NK-92 (cell line): Measurements from ENCODE around the gene ACTL6B.

Source experiments
- DNase-seq: peaks from one replicate; lab custom pipeline; 2025; ENCODE audit not compliant: unreplicated experiment; lab: John Stamatoyannopoulos, UW

ACTL6B gene

DNA sequence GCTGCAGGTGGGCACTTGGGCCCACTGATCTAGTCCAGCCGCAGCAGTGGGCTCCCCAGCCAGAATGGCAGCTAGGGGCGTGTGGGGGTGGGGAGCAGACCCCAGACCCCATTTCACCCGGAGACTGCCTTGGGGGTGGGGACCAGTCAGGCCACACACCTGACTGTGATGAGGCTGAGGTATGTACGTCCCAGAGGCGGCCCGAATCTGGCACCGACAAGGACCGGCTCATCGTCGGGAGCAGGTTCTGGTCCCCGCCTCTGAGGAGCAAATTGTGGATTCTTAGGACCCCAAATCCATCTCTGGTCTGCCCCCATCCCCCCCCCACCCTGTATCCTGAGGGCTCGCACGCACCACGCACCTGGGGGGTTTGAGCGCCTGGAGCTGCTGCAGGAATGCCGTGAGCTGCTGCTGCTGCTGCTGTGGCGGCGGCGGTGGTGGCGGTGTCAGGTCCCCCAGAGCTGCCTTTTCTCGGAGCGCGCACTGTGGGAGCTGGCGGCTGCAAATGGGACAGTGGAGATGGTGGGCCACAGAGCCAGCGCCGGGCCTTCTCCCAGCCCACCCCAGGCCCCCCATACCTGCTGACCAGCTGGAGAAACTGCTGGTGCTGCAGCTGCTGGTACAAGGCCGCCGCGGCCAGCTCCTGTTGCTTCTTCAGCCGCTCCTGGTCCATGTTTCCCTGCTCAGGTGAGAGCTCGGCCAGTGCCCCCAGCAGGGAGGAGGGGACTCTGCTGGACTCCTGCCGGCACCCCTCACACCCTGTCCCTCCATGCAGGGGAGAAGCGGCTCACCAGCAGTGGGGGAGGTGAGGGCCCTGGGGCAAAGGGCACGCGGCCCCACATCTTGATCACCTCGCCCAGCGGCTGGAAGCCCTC, 27.6 kb upstream of the ACTL6B start:
- no peak for DNase-seq

DNA sequence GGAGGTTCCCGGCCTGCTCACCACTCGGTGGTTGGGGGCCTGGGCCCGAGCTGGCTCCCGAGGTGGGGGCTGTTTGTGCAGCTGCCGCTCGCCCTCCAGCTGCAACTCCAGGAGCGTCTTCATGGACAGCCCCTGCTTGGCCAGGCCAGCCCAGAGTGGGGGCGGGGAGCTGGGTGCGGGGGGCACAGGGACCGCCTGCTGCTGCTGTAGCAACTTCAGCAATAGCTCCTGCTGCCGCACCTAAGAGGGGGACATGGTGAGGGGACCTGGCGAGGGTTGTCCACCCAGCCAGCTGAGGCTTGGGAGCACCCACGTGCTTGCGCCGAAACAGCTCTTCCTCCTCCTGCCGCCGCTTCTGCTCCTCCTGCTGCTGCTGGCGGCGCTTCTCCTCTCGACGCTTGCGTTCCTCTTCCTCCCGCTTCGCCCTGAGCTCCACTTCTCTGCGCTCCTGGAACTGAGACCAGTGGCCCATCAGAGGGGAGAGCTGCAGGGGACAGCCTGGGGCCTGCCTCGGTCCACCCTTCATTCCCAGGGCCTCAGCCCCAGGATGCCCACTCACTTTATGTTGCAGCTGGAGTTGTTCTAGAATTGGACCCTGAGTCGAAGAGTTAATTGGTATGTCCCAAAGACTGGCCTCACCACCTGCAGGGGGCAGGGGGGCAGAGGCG, 26.9 kb upstream of the ACTL6B start:
- no peak for DNase-seq

DNA sequence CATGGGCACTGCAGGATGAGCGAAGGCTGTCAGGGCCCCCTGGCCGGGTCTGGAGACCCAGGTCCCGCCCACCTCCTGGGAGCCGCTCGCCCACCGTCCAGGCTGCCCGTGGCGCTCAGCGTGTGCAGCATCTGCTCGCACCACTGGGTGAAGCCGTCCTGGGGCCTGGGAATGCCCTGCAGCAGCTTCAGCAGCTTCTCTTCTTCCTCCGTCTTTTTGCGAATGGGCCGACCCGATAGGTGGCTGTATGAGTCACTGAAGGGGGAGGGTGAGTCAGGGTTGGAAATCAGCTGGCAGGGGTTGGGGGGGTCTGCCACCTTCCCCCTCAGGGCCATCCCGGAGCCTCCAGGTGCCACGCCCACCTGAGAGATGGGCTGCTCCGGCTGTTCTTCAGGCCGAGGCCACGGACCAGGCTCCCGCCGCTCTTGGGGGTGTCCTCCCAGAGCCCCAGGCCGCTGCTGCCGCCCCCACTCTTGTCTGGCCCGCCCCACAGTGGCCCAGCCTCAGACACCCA, 26.0 kb upstream of the ACTL6B start:
- no peak for DNase-seq

DNA sequence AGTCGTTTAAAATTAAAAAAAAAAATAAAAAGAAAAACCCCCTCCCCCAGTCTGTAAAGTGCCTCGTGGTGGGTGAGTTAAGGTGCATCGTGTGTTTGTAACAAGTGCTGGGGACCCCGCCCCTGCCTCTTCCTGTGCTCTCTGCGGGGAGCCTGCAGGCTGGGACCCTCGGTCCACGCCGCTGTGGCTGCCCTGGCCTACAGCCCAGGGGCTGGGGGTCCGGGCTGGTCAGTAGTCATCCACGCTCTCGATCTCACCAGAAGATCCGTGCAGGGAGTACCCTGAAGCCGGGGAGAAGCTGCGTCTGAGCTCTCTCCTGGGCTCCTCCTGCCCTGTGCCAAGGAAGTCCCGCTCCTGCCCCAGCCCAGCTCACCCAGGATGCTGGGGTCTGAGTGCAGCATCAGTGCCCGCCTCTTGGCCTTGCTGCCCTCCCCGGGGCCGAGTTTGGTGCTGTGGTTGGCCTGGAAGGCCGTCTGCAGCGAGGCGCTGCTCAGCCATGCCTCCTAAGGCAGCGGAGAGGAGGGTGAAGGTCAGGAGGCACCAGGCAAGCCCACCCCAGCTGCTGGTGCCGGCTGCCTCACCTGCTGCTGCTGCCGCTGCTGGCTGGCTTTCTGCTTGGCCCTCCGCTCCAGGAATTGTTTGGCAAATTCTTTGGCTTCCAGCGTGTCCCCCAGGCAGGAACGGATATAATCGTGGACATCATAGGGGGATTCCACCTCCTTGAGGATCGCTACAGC, 25.4 kb upstream of the ACTL6B start:
- DNase-seq = no peak

DNA sequence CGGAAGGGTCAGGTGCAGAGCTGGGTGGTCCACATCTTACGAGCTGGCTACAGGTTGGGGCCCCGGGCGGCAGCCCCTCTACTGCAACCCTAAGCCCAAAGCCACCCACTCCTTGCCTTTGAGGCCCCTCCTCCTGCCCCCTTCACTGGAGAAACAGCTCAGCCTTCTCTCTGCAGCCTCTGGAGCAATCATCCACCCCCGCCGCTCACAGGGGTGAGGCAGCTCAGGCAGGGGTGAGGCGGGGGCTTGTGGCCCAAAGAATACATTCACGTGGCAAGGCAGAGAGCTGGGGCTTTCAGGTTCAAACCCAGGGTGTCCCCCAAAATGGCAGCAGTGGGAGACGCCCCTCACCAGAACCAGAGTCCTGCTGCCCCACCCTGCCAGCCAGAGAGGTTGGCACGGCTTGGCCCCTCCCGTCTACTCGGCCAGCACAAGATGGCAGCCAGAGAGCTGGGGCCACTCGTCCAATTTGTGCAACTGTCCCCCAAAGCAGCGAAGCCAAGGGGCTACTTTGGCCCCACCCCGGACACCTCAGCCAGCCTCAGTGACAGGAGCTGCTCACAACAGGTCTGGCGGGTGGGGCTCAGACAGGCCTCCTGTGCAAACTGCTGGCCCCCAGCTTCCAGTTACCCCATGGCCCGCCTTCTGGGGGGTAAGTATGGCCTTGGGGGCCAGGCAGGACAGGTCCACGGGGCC, 24.5 kb upstream of the ACTL6B start:
- no peak for DNase-seq

DNA sequence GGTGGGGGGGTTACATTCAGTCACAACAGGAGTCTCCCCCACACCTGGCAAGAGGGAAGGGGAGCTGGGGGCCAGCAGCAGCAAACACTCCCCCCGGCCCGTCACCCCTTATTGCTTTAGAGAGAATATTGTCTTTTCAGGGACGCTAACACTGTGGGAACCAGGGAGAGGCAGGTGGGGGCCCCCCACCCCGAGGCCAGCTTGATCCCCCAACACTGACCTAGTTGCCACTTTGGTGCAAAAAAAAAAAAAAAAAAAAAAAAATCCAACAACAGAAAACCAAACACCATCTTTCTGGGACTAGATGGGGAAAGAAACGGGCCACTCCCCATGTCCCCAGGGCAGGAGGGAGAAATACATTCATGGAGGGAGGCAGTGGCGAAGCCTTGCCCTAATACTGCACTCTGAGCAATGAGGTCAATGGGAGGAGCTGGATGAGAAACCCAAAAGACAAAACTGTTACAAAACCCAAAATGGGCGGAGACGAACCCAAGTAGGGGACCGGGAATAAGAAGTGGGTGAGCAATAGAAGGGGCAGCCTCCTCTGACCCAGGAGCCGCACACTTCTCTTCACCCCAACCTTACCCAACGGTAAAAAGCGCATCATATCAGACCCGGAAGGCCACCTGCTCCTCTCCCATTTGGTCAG, 23.8 kb upstream of the ACTL6B start:
- DNase-seq = no peak

DNA sequence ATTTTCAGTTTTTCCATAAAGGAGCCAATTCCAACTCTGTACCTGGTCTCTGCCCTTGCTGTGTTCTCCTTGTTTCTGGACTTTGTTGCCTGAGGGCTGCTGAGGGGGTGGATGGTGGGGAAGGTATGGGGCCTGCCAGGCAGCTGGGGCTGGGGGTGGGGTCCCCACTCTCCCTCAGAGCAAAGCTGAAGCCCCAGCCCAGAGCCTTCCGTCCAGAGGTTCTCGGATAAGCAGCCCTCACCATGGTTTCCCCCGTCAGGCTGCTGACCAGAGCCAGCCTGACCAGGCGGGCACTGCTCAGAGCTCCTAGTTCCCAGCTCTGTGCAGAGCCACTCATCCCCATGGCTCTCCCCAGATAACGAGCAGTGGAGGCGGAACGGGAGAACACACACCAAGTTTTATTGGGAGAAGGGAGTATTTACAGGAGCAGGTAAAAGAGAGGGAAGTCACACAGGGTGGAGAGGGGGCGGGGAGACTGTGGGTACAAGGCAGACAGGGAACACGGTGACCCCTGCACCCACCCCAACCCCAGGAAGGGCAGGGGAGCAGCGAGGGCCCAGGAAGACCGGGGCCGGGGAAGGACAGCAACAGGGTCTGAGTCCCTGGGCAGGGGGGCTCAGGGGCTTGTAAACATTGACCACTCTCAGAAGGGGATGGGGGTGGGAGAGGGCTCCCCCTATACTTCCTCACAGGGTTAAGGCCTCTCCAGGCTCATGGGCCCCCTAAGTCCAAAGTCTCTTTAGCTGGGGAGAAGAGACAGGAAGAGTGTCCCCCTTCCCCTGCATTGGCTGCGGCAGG, 23.1 kb upstream of the ACTL6B start:
- no peak for DNase-seq

DNA sequence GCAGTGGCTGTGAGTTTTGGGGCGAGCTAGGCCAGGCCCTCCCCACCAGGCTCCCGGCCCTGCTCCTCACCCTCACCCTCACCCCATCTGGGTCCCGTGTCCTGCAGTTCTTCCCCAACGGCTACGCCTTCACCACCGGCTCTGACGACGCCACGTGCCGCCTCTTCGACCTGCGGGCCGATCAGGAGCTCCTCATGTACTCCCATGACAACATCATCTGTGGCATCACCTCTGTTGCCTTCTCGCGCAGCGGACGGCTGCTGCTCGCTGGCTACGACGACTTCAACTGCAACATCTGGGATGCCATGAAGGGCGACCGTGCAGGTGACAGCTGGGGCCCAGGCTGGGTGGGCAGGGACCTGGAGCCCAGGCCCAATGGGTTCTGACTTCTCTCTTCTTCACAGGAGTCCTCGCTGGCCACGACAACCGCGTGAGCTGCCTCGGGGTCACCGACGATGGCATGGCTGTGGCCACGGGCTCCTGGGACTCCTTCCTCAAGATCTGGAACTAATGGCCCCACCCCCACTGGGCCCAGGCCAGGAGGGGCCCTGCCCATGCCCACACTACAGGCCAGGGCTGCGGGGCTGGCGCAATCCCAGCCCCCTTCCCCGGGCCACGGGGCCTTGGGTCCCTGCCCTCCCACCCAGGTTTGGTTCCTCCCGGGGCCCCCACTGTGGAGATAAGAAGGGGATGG, 22.2 kb upstream of the ACTL6B start:
- no peak for DNase-seq

DNA sequence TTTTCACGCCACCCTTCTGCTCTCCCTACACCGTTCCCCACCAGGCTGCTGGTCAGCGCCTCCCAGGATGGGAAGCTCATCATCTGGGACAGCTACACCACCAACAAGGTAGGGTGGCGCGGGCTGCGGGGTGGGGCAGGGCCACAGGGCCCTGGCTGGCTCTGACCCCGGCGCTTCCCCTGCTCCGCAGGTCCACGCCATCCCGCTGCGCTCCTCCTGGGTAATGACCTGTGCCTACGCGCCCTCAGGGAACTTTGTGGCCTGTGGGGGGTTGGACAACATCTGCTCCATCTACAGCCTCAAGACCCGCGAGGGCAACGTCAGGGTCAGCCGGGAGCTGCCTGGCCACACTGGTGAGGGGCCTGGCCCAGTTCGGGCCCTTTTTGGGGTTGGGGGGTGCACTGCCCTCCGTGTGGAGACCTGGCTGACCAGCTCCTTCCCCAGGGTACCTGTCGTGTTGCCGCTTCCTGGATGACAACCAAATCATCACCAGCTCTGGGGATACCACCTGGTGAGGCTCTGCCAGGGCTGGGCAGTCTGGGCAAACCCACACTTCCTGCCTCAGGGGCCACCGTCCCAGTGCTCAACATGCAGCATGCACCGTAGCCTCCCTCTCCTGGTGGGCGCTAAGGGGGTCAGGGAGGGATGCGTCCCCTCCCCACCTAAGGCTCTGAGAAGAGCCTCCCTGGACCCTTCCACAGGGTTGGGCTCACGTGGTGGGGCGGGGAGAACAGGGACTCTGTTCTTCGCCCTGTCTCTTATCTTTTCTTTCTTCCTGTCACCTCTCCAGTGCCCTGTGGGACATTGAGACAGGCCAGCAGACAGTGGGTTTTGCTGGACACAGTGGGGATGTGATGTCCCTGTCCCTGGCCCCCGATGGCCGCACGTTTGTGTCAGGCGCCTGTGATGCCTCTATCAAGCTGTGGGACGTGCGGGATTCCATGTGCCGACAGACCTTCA, 21.3 kb upstream of the ACTL6B start:
- DNase-seq = no peak

DNA sequence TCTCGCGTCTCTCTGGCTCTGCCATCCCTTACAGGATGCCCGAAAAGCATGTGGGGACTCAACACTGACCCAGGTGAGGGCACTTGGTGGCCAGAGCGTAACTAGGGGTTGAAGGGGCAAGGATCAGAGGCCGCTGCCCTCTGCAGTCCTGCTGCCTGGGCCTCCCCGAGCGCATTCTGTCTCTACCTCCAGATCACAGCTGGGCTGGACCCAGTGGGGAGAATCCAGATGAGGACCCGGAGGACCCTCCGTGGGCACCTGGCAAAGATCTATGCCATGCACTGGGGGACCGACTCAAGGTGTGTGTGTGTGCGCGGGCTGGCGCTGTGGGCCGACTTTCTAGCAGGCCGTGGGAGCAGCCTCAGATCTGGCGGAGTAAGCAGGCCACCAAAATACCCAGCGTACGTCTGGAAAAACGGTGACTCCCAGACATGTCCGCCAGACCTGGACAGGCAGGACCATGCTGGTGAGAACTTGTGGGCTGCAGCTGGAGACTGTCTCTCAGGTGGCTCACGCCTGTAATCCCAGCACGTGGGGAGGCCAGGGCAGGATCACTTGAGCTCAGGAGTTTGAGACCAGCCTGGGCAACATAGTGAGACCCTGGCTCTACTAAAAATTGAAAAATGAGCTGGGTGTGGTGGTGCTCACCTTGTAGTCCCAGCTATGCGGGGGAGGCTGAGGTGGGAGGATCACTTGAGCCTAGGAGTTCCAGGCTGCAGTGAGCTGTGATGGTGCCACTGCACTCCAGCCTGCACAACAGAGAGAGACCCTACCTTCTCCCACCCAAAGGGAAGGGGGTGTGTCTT, 20.5 kb upstream of the ACTL6B start:
- DNase-seq = no peak

DNA sequence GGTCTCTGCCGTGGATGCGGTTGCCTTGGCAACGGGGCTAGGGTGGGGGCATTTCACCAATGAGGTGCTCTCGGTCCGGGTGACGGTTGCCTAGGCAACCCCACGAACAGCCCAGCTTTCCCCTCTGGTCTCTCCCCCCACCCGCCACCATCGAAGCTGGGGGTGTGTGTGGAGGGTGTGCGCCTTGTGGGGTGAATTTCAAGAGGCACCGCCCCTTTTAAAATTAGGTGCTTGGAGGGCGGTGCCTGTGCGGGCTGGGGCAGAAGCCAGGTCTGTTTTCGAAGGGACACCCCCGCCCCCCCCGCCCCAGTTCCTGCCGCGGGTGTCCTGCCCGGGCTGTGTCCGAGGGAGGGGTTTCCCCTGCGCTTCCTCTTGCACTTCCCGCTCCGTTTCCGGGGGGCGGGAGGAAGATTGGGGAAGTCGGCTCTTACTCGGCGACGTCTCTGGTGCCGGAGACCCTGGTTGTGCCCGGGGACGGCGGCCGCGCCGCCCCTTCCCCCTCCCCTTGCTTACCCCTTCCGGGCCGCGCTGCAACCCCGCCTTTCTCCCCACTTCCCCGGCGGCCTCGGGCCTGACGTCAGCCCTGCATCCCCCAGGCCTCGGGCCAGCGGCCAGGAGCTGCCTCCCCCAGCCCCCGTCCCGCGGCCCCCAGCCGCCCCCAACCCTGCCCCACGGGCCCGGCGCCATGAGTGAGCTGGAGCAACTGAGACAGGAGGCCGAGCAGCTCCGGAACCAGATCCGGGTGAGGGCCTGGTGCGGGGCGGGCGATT, 19.5 kb upstream of the ACTL6B start:
- DNase-seq = peak; percentile 68

DNA sequence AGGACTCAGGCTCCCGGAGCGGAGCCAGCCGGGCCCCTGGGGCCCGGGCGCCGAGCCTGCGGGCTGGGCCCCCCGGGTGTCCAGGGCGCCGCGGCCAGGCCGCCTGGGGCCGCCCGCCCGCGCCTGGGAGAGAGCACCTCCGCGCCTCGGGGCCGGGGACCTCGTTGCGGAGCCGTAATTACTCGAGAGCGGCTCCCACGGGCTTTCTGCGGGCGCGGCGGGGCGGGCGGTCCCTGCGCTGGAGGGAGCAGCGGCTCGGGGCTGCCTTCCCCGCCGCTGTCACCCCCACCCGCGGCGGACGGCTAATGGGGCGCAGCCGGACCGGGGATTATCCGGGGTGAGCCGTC, 18.8 kb upstream of the ACTL6B start:
- DNase-seq = no peak

DNA sequence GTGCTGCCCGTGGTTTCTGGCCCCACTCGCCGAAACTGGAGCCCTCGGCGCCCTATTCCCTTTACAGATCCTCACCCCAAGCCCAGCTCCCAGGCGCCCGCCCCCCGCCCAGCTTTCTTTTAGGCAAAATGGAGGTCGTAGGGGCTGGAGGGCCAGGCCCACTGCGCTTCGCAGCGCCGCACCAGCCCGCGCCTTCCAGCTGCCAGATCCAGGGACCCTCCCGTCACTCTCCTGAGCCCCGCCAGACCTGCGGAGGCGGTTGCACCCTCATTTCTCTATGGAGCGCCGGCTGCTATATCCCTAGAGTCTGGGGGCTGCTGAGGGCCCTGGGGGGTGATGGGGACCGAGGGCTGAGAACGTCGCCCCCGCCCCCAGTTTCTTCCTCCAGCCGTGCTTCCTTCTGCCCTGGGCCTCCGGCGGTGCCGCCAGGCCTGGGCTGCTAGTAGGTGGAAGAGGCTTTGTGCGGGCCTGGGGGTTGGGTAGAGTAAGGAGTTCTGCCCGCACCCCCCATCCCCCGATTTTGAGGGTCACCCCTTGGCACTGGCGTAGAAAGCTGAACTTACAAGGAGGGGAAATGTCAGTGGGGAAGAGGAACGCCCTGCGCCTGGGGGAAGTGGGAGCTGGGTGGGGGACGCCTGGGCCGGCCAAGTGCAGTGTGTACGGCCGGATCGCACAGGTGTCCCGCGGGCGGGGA, 18.3 kb upstream of the ACTL6B start:
- no peak for DNase-seq

DNA sequence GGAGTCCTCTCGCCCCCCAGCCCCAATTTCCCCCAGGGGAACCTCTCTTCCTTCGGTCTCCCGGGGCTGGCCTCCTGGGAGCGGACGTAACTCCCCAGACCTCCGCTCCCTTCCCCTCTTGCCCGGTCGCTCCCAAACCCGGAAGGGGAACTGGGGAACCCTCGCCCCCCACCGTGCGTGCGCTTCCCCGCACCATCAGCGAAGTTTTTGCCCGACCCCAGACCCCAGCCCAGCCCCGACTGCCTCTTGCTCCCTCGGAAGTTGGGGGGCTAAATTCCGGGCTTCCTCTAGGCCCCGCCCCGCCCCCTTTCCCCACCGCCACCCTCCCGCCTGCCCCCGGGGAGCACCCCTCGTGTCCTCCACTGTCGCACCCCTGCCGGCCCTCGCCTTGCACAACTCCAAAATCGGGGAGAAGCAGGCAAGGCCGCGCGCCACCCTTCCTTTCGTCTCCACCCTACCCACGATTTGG, 17.7 kb upstream of the ACTL6B start:
- no peak for DNase-seq

DNA sequence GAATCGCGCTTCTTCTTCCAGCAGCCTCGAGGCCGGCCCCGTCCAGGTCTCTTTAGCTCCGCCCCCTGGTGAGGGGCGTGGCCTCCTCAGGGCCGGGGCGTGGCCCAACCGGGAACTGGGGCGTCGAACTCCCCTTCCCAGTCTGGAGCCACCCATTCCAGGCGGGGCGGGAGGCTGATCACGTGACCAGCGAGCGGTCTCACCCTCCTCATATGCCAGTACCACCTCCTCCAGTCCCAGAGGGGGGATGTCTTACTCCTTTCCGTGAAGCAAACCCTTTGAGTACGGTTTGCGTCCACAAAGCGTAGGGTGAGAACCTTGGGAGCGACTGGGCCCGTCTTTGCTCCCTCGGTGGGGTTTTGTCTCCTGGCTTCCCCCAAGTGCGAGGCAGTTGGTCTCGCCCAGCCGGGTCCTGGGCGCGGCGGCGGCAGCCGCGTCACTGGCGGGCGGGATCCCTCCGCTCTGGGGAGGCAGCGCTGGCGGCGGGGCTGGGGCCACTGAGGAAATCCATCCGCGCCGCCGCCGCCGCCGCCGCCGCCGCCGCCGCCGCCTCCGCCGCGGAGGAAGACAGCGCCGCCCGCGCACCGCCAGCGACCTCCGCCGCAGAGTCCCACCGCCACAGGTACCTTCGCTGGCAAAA, 17.2 kb upstream of the ACTL6B start, which contains the start of gene GNB2:
Gene GNB2 (plus strand): TSS at position 439 of the 640 bp plus-strand sequence. CDS start 2,526 bp downstream, outside the sequence.
- DNase-seq = peak; percentile 89
